PC-9 (cell line): ENCODE measurements around the gene ZFYVE9.

ENCODE experiments used
- CTCF ChIP-seq: fragments of 200-600 bp; sonication (generic); conservative IDR thresholded peaks from 2 replicates; pipeline ENCODE4 v1.6.1; 2017; ENCODE audit warnings: mixed run types, antibody characterized with exemption, mild to moderate bottlenecking, moderate library complexity
- EZH2 ChIP-seq: fragments of 200-600 bp; sonication (generic); IDR thresholded peaks from 2 replicates; pipeline ENCODE4 v1.8.0; 2017; ENCODE audit warnings: antibody characterized with exemption, low read depth

- no peak for TF ChIP-seq CTCF
- TF ChIP-seq EZH2, result no peak
Observed at GRCh38 chr1:52233463-52233862, 91.6 kb downstream of the ZFYVE9 start.
